H9 (cell line): Measurements from ENCODE around the gene FOXP2. TPM values are rescaled to one million over a fixed set of nuclear protein-coding genes. Genes with fewer than 3 reads are reported as not detected.

Experiments used
- DNase-seq: peaks from one replicate; pipeline ENCODE4 v3.0.0-alpha.2; 2017
- H2AFZ ChIP-seq: one replicate; pipeline ENCODE4 v1.6.1; 2013; ENCODE audit warnings: mild to moderate bottlenecking, low read length, control low read depth, moderate library complexity
- H2AK5ac ChIP-seq: 2 replicates; pipeline ENCODE4 v1.6.1; 2013; ENCODE audit warnings: low read length, control low read depth, mixed read lengths; ENCODE audit not compliant: insufficient read length
- H2BK120ac ChIP-seq: one replicate; pipeline ENCODE4 v1.6.1; 2013; ENCODE audit warnings: low read depth, mild to moderate bottlenecking, low read length, control low read depth, inconsistent platforms; ENCODE audit not compliant: poor library complexity, severe bottlenecking
- H2BK12ac ChIP-seq: 2 replicates; pipeline ENCODE4 v1.6.1; 2013; ENCODE audit warnings: low read length, control low read depth, mixed read lengths, low read depth; ENCODE audit not compliant: insufficient read length
- H2BK15ac ChIP-seq: 2 replicates; pipeline ENCODE4 v1.6.1; 2013; ENCODE audit warnings: low read depth, low read length, control low read depth
- H2BK20ac ChIP-seq: one replicate; pipeline ENCODE4 v1.6.1; 2013; ENCODE audit warnings: low read depth, mild to moderate bottlenecking, low read length, control low read depth, inconsistent platforms; ENCODE audit not compliant: poor library complexity, severe bottlenecking
- H2BK5ac ChIP-seq: 2 replicates; pipeline ENCODE4 v1.6.1; 2013; ENCODE audit warnings: low read length, control low read depth, mixed read lengths; ENCODE audit not compliant: insufficient read length
- H3K14ac ChIP-seq: 2 replicates; pipeline ENCODE4 v1.6.1; 2013; ENCODE audit warnings: low read length, control low read depth; ENCODE audit not compliant: insufficient read depth
- H3K18ac ChIP-seq: 2 replicates; pipeline ENCODE4 v1.6.1; 2013; ENCODE audit warnings: low read depth, mild to moderate bottlenecking, mixed read lengths, low read length, control low read depth; ENCODE audit not compliant: insufficient read length
- H3K23ac ChIP-seq: 2 replicates; pipeline ENCODE4 v1.6.1; 2013; ENCODE audit warnings: low read length, control low read depth, mixed read lengths, low read depth; ENCODE audit not compliant: insufficient read length
- H3K23me2 ChIP-seq: 2 replicates; pipeline ENCODE4 v1.6.1; 2013; ENCODE audit warnings: low read depth, mild to moderate bottlenecking, mixed read lengths, low read length, control low read depth; ENCODE audit not compliant: insufficient read length, poor library complexity, severe bottlenecking
- H3K27ac ChIP-seq: 2 replicates; pipeline ENCODE4 v1.5.1; 2013; ENCODE audit warnings: low read length, control low read depth, mixed read lengths, low read depth; ENCODE audit not compliant: insufficient read length
- H3K27me3 ChIP-seq: 2 replicates; pipeline ENCODE4 v1.6.1; 2013; ENCODE audit warnings: low read length, control low read depth, inconsistent platforms; ENCODE audit not compliant: insufficient read depth
- H3K4ac ChIP-seq: 2 replicates; pipeline ENCODE4 v1.6.1; 2013; ENCODE audit warnings: low read depth, mild to moderate bottlenecking, control low read depth, inconsistent platforms, low read length, moderate library complexity
- H3K4me1 ChIP-seq: 2 replicates; pipeline ENCODE4 v1.6.1; 2013; ENCODE audit warnings: low read length, control low read depth, inconsistent platforms; ENCODE audit not compliant: insufficient read depth
- H3K4me2 ChIP-seq: 2 replicates; pipeline ENCODE4 v1.6.1; 2013; ENCODE audit warnings: low read length, control low read depth, mixed read lengths; ENCODE audit not compliant: insufficient read length, insufficient read depth
- H3K56ac ChIP-seq: 2 replicates; pipeline ENCODE4 v1.6.1; 2013; ENCODE audit warnings: low read depth, mild to moderate bottlenecking, mixed read lengths, low read length, control low read depth; ENCODE audit not compliant: insufficient read length
- H3K79me1 ChIP-seq: 2 replicates; pipeline ENCODE4 v1.6.1; 2013; ENCODE audit warnings: low read depth, mild to moderate bottlenecking, moderate library complexity, low read length, control low read depth, inconsistent platforms; ENCODE audit not compliant: insufficient read depth, poor library complexity, severe bottlenecking
- H3K79me2 ChIP-seq: 2 replicates; pipeline ENCODE4 v1.6.1; 2013; ENCODE audit warnings: low read length, control low read depth, inconsistent platforms; ENCODE audit not compliant: insufficient read depth
- H3K9ac ChIP-seq: 2 replicates; pipeline ENCODE4 v1.6.1; 2013; ENCODE audit warnings: low read length, control low read depth, mixed read lengths; ENCODE audit not compliant: insufficient read length; ENCODE audit errors: extremely low read depth
- H3K9me3 ChIP-seq: one replicate; pipeline ENCODE4 v1.6.1; 2013; ENCODE audit warnings: low read depth, low read length, inconsistent platforms; ENCODE audit not compliant: control insufficient read depth
- H3T11ph ChIP-seq: one replicate; pipeline ENCODE4 v1.6.1; 2013; ENCODE audit warnings: mild to moderate bottlenecking, low read length, control low read depth, inconsistent platforms
- H4K20me1 ChIP-seq: one replicate; pipeline ENCODE4 v1.6.1; 2013; ENCODE audit not compliant: control insufficient read depth, insufficient read length, insufficient read depth
- H4K5ac ChIP-seq: 2 replicates; pipeline ENCODE4 v1.6.1; 2013; ENCODE audit warnings: low read depth, mild to moderate bottlenecking, mixed read lengths, low read length, control low read depth; ENCODE audit not compliant: insufficient read length
- H4K8ac ChIP-seq: replicated peaks from 2 replicates; pipeline ENCODE4 v1.6.1; 2013; ENCODE audit warnings: low read length, control low read depth, mixed read lengths, low read depth; ENCODE audit not compliant: insufficient read length
- H4K91ac ChIP-seq: 2 replicates; pipeline ENCODE4 v1.6.1; 2013; ENCODE audit warnings: low read depth, mild to moderate bottlenecking, moderate library complexity, mixed read lengths, low read length, control low read depth; ENCODE audit not compliant: insufficient read length
- H3K27ac Mint-ChIP-seq, 3 experiments: 2 replicates in 2 of 3; 3 replicates in 1 of 3; pipeline ENCODE4 v1.8.0; 2020 to 2021; ENCODE audit warnings: mixed read lengths in 3 of 3, mild to moderate bottlenecking in 1 of 3, moderate library complexity in 1 of 3
- H3K27me3 Mint-ChIP-seq: 2 replicates; pipeline ENCODE4 v1.8.0; 2021; ENCODE audit warnings: low read depth, mild to moderate bottlenecking, moderate library complexity, mixed read lengths
- H3K36me3 Mint-ChIP-seq, 3 experiments: 2 replicates in 2 of 3; 3 replicates in 1 of 3; pipeline ENCODE4 v1.8.0; 2020 to 2021; ENCODE audit warnings: low read depth in 3 of 3, mixed read lengths in 3 of 3; ENCODE audit not compliant: insufficient read depth in 1 of 3
- H3K4me1 Mint-ChIP-seq, 2 experiments: 2 replicates each; pipeline ENCODE4 v1.8.0; 2020; ENCODE audit warnings: mixed read lengths in 2 of 2
- H3K4me3 Mint-ChIP-seq, 2 experiments: 2 replicates in 1 of 2; 3 replicates in 1 of 2; pipeline ENCODE4 v1.8.0; 2020 to 2021; ENCODE audit warnings: mild to moderate bottlenecking in 2 of 2, mixed read lengths in 2 of 2, moderate library complexity in 1 of 2
- H3K9me3 Mint-ChIP-seq, 2 experiments: 2 replicates in 1 of 2; 3 replicates in 1 of 2; pipeline ENCODE4 v1.8.0; 2020; ENCODE audit warnings: mild to moderate bottlenecking in 2 of 2, mixed read lengths in 2 of 2, moderate library complexity in 1 of 2
- CTCF ChIP-seq: fragments of 200-600 bp; sonication (generic); conservative IDR thresholded peaks from 3 replicates; pipeline ENCODE4 v1.8.0; 2021; ENCODE audit warnings: antibody characterized with exemption, mild to moderate bottlenecking
- WGBS: extraction: QIAGEN DNeasy Blood & Tissue Kit; methylation state at CpG from one replicate; pipeline ENCODE4 v1.1.7; 2013; ENCODE audit warnings: missing lambda C conversion rate, low lambda C conversion rate, mixed read lengths; ENCODE audit not compliant: insufficient read length; ENCODE audit errors: extremely low coverage; 5-methylcytosine and 5-hydroxymethylcytosine counted together
- total RNA-seq: library from RNA; stranded (reverse); gene quantifications from 2 replicates; pipeline ENCODE4 v1.2.1, GENCODE V29; 2021

The FOXP2 gene
- total RNA-seq, 1 experiment from 2014 or later, result not detected

- WGBS, result no CpG with 5 or more reads among the region's 2 CpGs
- no peaks in the 10 kb centered on the region for H3K27me3 Mint-ChIP-seq
- peaks cover 9 to 10% of the 10 kb centered on the region in 2 experiments; a peak in 4 of 5 replicates for H3K9me3 Mint-ChIP-seq
- H4K20me1 ChIP-seq, result no peaks in the 10 kb centered on the region
- no peak overlapping the region for H3K18ac ChIP-seq
- no peak overlapping the region for H2BK120ac ChIP-seq
- H3K9me3 ChIP-seq, result no peaks in the 10 kb centered on the region
- no peak overlapping the region for H3K27ac Mint-ChIP-seq
- no peak overlapping the region for H2BK5ac ChIP-seq
- H3K56ac ChIP-seq, result no peak overlapping the region
- H3T11ph ChIP-seq, result no peak overlapping the region
- no peaks in the 10 kb centered on the region for H3K23me2 ChIP-seq
- no peaks in the 10 kb centered on the region for H3K27me3 ChIP-seq
- H3K14ac ChIP-seq, result no peak overlapping the region
- peaks cover 0 to 7% (median 0%) of the 10 kb centered on the region in 3 experiments; a peak in 2 of 7 replicates for H3K36me3 Mint-ChIP-seq
- H3K23ac ChIP-seq, result no peak overlapping the region
- H2BK12ac ChIP-seq, result no peak overlapping the region
- H3K4me1 Mint-ChIP-seq, result no peaks in the 10 kb centered on the region
- H4K8ac ChIP-seq, result no peak overlapping the region
- H3K79me1 ChIP-seq, result no peaks in the 10 kb centered on the region
- no peak for DNase-seq
- H3K4me1 ChIP-seq, result no peaks in the 10 kb centered on the region
- H3K4me3 Mint-ChIP-seq, result no peak overlapping the region
- H3K27ac ChIP-seq, result no peak overlapping the region
- no peaks in the 10 kb centered on the region for H3K79me2 ChIP-seq
- no peak overlapping the region for H3K4me2 ChIP-seq
- TF ChIP-seq CTCF, result no peak
- no peak overlapping the region for H2AFZ ChIP-seq
- no peak overlapping the region for H4K5ac ChIP-seq
- no peak overlapping the region for H4K91ac ChIP-seq
- no peak overlapping the region for H2BK20ac ChIP-seq
- H2AK5ac ChIP-seq, result no peak overlapping the region
- H3K4ac ChIP-seq, result no peak overlapping the region
- no peak overlapping the region for H3K9ac ChIP-seq
- H2BK15ac ChIP-seq, result no peak overlapping the region
These were observed 67.4 kb downstream of the FOXP2 start for GRCh38 chr7:114481999-114482398.
